Measurements from ENCODE around the gene MSRB1. TPM values are rescaled to one million over a fixed set of nuclear protein-coding genes. Genes with fewer than 3 reads are reported as not detected.
A peak's percentile ranks its signal among the peaks of the same experiment; 100 is the strongest.
"Not testable (repeated sequence)": the region's sequence is repeated elsewhere in the genome, so short reads cannot be mapped to it uniquely, and the experiment has no call there.

Gene MSRB1
- total RNA-seq, 1 experiment from 2014 or later, result 18.3 TPM

DNA sequence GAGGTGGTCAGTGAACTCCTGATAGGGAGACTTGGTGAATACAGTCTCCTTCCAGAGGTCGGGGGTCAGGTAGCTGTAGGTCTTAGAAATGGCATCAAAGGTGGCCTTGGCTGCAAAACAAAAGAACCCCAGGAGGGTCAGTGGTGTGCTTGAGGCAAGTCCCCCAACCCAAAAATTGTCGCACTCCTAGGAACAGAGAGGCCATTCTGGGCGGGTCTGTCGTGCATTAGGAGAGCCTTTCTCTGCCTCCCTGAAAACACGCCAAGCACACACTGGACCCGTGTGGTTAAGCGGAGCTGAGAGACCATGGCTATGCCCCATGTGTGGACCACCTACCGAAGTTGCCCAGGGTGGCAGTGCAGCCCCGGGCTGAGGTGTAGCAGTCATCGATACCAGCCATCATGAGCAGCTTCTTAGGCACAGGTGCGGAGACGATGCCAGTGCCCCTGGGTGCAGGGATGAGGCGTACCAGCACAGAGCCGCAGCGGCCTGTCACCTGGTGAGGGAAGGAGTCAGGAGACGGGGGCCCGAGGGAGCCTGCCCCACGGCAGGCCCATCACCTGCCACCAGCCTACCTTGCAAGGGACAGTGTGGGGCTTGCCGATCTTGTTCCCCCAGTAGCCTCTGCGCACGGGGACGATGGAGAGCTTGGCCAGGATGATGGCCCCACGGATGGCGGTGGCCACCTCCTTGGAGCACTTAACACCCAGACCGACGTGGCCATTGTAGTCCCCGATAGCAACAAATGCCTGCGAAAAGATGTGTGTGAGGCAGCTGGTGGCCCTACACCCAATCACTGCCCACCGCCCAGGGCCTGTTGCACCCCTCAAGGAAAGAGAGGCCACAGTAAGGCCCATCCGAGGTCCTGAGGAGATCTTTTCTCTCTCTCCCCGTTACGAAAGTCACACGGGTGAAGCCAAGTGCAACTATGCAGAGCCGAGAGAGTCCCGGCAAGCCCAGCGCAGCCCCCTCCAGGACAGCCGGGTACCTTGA is 19.5 kb upstream of the MSRB1 start:
- ATAC-seq; H3K27me3 ChIP-seq (ENCODE audit: insufficient read depth, low read length); H3K9me3 ChIP-seq (ENCODE audit: control insufficient read depth in 1 of 2, insufficient read depth in 1 of 2, low read depth in 1 of 2, low read length in 2 of 2); H3K9me2 ChIP-seq (ENCODE audit: insufficient read depth); intact Hi-C loops (cut with micrococcal nuclease); CTCF ChIA-PET; RAD21 ChIA-PET (ENCODE audit: low non-redundant PET in 1 of 2, low total read pairs in 2 of 2, uncharacterized antibody in 2 of 2, unreplicated experiment in 2 of 2); DNase-seq (ENCODE audit: low read depth, low spot score); H2AFZ ChIP-seq (ENCODE audit: low read depth, low read length, poor library complexity, severe bottlenecking): not testable (repeated sequence)
- Histone ChIP-seq H3K36me3 (ENCODE audit: control insufficient read depth in 1 of 2, insufficient read depth in 2 of 2, low read length in 2 of 2) (peaks cover 6 to 20% of the 10 kb centered on the region in 2 experiments), H3K4me1 (ENCODE audit: control insufficient read depth in 1 of 2, insufficient read depth in 2 of 2, low read length in 2 of 2) (peaks cover 11 to 46% of the 10 kb centered on the region in 2 experiments), H3K79me2 (ENCODE audit: insufficient read depth, low read length) (peaks cover 72% of the 10 kb centered on the region), H3K27ac (ENCODE audit: low read depth, low read length) (peak overlapping the region; percentile 94), H3K4me3 (replicated peaks in 1 of 2; ENCODE audit: low read depth in 1 of 2, low read length in 2 of 2) (peak overlapping the region; percentile 65 to 73), H3K4me2 (ENCODE audit: low read length) (peak overlapping the region; percentile 88), H4K20me1 (ENCODE audit: insufficient read depth) (peaks cover 11% of the 10 kb centered on the region; the same call in 1 of the 2 replicates), H3K9ac (ENCODE audit: low read length) (peak overlapping the region; percentile 93)
- TSS peak; percentile 79 for BruUV-seq (replicated peaks)
- peak; percentile 24; the same call in 1 of the 2 replicates for TF ChIP-seq POLR2AphosphoS5 (IDR thresholded peaks at IDR 0.05; ENCODE audit: low read depth, low read length)
- POLR2A ChIA-PET, result interaction anchor here (0.6 to 5.9 kb wide), 6 partner anchors 8 to 164 kb away, joined by 3 to 104 read pairs (median 9); partner anchors contain the start of genes GFER, MSRB1, NOXO1 and TBL3

DNA sequence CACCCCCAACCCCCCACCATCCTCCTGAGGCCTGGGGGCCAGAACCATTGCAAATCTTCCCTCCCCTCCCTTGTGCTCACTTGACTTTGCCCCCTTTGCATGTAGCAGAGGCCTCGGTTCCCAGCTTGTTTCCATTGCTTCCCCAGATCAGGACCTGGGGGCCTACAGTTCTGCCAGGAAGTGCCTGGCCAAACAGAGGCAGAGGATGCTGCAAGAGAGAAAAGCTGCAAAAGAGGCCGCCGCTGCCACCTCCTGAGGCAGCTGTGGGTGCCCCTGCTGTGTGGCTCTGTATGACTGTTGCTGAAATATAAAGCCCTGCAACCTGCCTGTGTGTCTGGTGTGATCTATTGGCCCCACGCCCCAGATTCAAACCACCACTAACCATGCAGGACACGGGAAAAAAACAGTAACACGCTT is 18.7 kb upstream of the MSRB1 start:
- H3K79me2 ChIP-seq (ENCODE audit: insufficient read depth, low read length), result peaks cover 69% of the 10 kb centered on the region
- peak overlapping the region; percentile 94 for H3K27ac ChIP-seq (ENCODE audit: low read depth, low read length)
- H2AFZ ChIP-seq (ENCODE audit: low read depth, low read length, poor library complexity, severe bottlenecking), result no peak overlapping the region
- H3K4me2 ChIP-seq (ENCODE audit: low read length), result peak overlapping the region; percentile 88
- H3K4me1 ChIP-seq (ENCODE audit: control insufficient read depth in 1 of 2, insufficient read depth in 2 of 2, low read length in 2 of 2), result peaks cover 11 to 46% of the 10 kb centered on the region in 2 experiments
- ChIA-PET RAD21 (ENCODE audit: low non-redundant PET in 1 of 2, low total read pairs in 2 of 2, uncharacterized antibody in 2 of 2, unreplicated experiment in 2 of 2) (no interaction called here), POLR2A (interaction anchor here (0.6 to 3.2 kb wide), 7 partner anchors 9 to 163 kb away, joined by 3 to 21 read pairs (median 5); partner anchors contain the start of genes MSRB1 and TBL3), CTCF (interaction anchor here (1.7 kb wide), 1 partner anchor 179 kb away, joined by 3 read pairs; no protein-coding TSS in a partner anchor)
- H3K27me3 ChIP-seq (ENCODE audit: insufficient read depth, low read length), result no peaks in the 10 kb centered on the region
- peak overlapping the region; percentile 13 to 73 for H3K4me3 ChIP-seq (replicated peaks in 1 of 2; ENCODE audit: low read depth in 1 of 2, low read length in 2 of 2)
- H3K36me3 ChIP-seq (ENCODE audit: control insufficient read depth in 1 of 2, insufficient read depth in 2 of 2, low read length in 2 of 2), result peaks cover 6 to 20% of the 10 kb centered on the region in 2 experiments
- H3K9me2 ChIP-seq (ENCODE audit: insufficient read depth), result no peaks in the 10 kb centered on the region
- DNase-seq (ENCODE audit: low read depth, low spot score) (no peak), ATAC-seq (peak; percentile 4)
- H3K9ac ChIP-seq (ENCODE audit: low read length), result peak overlapping the region; percentile 93
- intact Hi-C loops (cut with micrococcal nuclease), result no loop called here
- BruUV-seq (replicated peaks), result no TSS peak
- peaks cover 11% of the 10 kb centered on the region; the same call in 1 of the 2 replicates for H4K20me1 ChIP-seq (ENCODE audit: insufficient read depth)
- H3K9me3 ChIP-seq (ENCODE audit: control insufficient read depth in 1 of 2, insufficient read depth in 1 of 2, low read depth in 1 of 2, low read length in 2 of 2), result no peaks in the 10 kb centered on the region
- TF ChIP-seq SIN3A (IDR thresholded peaks at IDR 0.05; ENCODE audit: low read depth) (no peak), SP1 (IDR thresholded peaks at IDR 0.05; ENCODE audit: low read depth) (no peak), POLR2A (IDR thresholded peaks at IDR 0.05; ENCODE audit: borderline replicate concordance, extremely low read depth, insufficient read depth, insufficient read length) (peak; percentile 88)
- TF ChIP-seq, protein P1, sequence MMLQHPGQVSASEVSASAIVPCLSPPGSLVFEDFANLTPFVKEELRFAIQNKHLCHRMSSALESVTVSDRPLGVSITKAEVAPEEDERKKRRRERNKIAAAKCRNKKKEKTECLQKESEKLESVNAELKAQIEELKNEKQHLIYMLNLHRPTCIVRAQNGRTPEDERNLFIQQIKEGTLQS (IDR thresholded peaks at IDR 0.05), result no peak

All from HCT116 (cell line).